Measurements from ENCODE around the gene C17orf50.
A peak's percentile ranks its signal among the peaks of the same experiment; 100 is the strongest.

DNA sequence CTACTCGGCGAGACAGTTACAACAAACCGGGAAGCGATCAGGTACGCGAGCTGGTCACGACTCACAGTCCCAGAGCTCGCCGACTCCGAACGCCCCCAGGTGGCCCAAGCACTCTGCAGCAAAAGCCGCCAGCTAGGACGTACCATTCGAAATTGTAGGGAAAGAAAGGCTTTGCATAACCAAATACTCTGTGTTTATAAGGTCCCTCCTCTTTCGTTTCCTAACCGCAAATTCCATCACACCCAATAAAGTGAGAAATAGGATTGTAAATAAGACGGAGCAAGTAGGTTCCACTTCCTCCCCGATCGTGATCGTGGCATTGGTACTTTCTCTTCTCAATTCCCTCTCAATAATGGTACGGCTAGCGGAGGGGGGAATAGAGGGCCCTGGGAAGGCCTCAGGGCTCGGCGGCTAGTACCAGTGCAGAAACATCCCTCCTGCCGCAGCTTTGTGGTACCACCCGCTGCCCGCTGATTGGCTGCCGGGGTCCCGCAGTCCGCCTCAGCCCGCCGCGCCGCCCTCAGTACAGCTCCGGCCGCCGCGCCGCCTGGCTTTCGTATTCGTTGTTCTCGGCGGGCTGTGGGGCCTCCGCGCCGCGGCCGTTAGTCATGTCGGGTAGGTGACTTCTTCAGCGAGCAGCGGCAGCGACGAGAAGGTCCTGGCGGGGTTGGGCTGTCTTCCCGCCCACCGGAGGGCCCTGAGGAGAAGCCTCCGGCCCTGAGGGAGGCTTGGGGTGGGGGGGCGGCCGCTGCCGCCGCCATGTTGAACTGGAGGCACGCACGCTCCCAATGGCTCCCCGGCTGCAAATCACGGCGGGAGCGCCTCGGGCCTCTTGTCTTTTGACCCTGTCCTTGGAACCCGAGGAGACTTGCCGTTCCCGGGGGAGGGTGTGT, 48.5 kb downstream of the C17orf50 start, which contains the start of gene TAF15:
- TF ChIP-seq, protein P1, sequence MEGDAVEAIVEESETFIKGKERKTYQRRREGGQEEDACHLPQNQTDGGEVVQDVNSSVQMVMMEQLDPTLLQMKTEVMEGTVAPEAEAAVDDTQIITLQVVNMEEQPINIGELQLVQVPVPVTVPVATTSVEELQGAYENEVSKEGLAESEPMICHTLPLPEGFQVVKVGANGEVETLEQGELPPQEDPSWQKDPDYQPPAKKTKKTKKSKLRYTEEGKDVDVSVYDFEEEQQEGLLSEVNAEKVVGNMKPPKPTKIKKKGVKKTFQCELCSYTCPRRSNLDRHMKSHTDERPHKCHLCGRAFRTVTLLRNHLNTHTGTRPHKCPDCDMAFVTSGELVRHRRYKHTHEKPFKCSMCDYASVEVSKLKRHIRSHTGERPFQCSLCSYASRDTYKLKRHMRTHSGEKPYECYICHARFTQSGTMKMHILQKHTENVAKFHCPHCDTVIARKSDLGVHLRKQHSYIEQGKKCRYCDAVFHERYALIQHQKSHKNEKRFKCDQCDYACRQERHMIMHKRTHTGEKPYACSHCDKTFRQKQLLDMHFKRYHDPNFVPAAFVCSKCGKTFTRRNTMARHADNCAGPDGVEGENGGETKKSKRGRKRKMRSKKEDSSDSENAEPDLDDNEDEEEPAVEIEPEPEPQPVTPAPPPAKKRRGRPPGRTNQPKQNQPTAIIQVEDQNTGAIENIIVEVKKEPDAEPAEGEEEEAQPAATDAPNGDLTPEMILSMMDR (IDR thresholded peaks at IDR 0.05), result peak; percentile 58 to 70 (median 68)
- peak; percentile 99 for TF ChIP-seq POLR2A (IDR thresholded peaks at IDR 0.05)
